Globus pallidus (tissue), 1 donor: ENCODE results near the gene CAB39L.
"Not testable (repeated sequence)": the region's sequence is repeated elsewhere in the genome, so short reads cannot be mapped to it uniquely, and the experiment has no call there.

Experiments
- DNase-seq: peaks from one replicate; pipeline ENCODE4 v3.0.0-alpha.2; 2015; ENCODE audit warnings: low spot score

CAB39L gene

GRCh38 chr13:49308921-49309408 lies 134.9 kb downstream of the CAB39L start:
- peak; percentile 61 for DNase-seq

- DNase-seq: peak; percentile 88
Measured at GRCh38 chr13:49308097-49308875, 135.6 kb downstream of the CAB39L start.

- DNase-seq: no peak
Measured at GRCh38 chr13:49307365-49307764, 136.5 kb downstream of the CAB39L start.

GRCh38 chr13:49305792-49306425 lies 138.0 kb downstream of the CAB39L start:
- DNase-seq: no peak

- DNase-seq: no peak
Measured at GRCh38 chr13:49304763-49305700, 138.8 kb downstream of the CAB39L start.

GRCh38 chr13:49304356-49304755 lies 139.5 kb downstream of the CAB39L start:
- DNase-seq: no peak

- peak; percentile 71 for DNase-seq
Measured at GRCh38 chr13:49303533-49304252, 140.2 kb downstream of the CAB39L start.

- DNase-seq: no peak
Measured at GRCh38 chr13:49302817-49303216, 141.0 kb downstream of the CAB39L start.

- no peak for DNase-seq
Measured at GRCh38 chr13:49302222-49302621, 141.6 kb downstream of the CAB39L start.

GRCh38 chr13:49300739-49301589 lies 142.9 kb downstream of the CAB39L start:
- DNase-seq: peak; percentile 82

GRCh38 chr13:49300276-49300675 lies 143.6 kb downstream of the CAB39L start:
- DNase-seq: no peak

GRCh38 chr13:49298903-49299605 lies 144.8 kb downstream of the CAB39L start:
- peak; percentile 61 for DNase-seq

- no peak for DNase-seq
Measured at GRCh38 chr13:49298416-49298815, 145.4 kb downstream of the CAB39L start.

- DNase-seq: no peak
Measured at GRCh38 chr13:49297338-49297737, 146.5 kb downstream of the CAB39L start.

- DNase-seq: no peak
Measured at GRCh38 chr13:49296659-49297058, 147.2 kb downstream of the CAB39L start.

GRCh38 chr13:49295244-49295643 lies 148.6 kb downstream of the CAB39L start:
- DNase-seq: no peak

- DNase-seq: not testable (repeated sequence)
Measured at GRCh38 chr13:49294723-49295122, 149.1 kb downstream of the CAB39L start.

GRCh38 chr13:49292742-49293486 lies 150.9 kb downstream of the CAB39L start:
- DNase-seq: peak; percentile 61

GRCh38 chr13:49288458-49288857 lies 155.4 kb downstream of the CAB39L start:
- DNase-seq: no peak
